GM19193 (cell line): ENCODE data around the gene SEPTIN12.

Experiments used
- POLR2A ChIP-seq: IDR thresholded peaks from 4 replicates; pipeline ENCODE4 v1.6.1; 2011; ENCODE audit not compliant: insufficient read depth, insufficient read length; ENCODE audit errors: extremely low read depth

The SEPTIN12 gene

GRCh38 chr16:4743226-4743878, 44.8 kb downstream of the SEPTIN12 start:
- no peak for TF ChIP-seq POLR2A

- no peak for TF ChIP-seq POLR2A
These were observed 50.6 kb downstream of the SEPTIN12 start for GRCh38 chr16:4737545-4737944.

- no peak for TF ChIP-seq POLR2A
These were observed 51.6 kb downstream of the SEPTIN12 start for GRCh38 chr16:4736546-4736945.

GRCh38 chr16:4734730-4735535, 53.2 kb downstream of the SEPTIN12 start:
- peak; percentile 64 for TF ChIP-seq POLR2A

- peak; percentile 66 for TF ChIP-seq POLR2A
These were observed 53.9 kb downstream of the SEPTIN12 start, which contains the start of the genes ANKS3 and DNAAF8 for GRCh38 chr16:4734063-4734729. Gene ANKS3, minus strand, starts transcription at chr16:4734271. Its CDS starts 4,122 bp downstream, at chr16:4730149. Gene DNAAF8, plus strand, starts transcription at chr16:4734537. Its CDS starts 1,978 bp downstream, at chr16:4736515.

GRCh38 chr16:4733747-4734062, 54.4 kb downstream of the SEPTIN12 start:
- TF ChIP-seq POLR2A, result no peak

- TF ChIP-seq POLR2A, result no peak
These were observed 54.9 kb downstream of the SEPTIN12 start for GRCh38 chr16:4733211-4733742.

- TF ChIP-seq POLR2A, result no peak
These were observed 58.3 kb downstream of the SEPTIN12 start for GRCh38 chr16:4729876-4730275.

- TF ChIP-seq POLR2A, result no peak
These were observed 59.5 kb downstream of the SEPTIN12 start for GRCh38 chr16:4728676-4729075.
